ENCODE data around the gene EXD2. TPM values are rescaled to one million over a fixed set of nuclear protein-coding genes. Genes with fewer than 3 reads are reported as not detected.

The EXD2 gene
- total RNA-seq, 1 experiment from 2014 or later, result 9.5 TPM

- Histone ChIP-seq H3K4me1 (ENCODE audit: control insufficient read depth, insufficient read depth, low read length) (no peaks in the 10 kb centered on the region), H3K36me3 (ENCODE audit: control insufficient read depth, insufficient read depth, low read length) (no peaks in the 10 kb centered on the region), H3K27ac (ENCODE audit: low read length) (no peak overlapping the region), H3K27me3 (ENCODE audit: control insufficient read depth, insufficient read depth, low read length) (no peaks in the 10 kb centered on the region), H3K9me3 (ENCODE audit: control insufficient read depth, insufficient read depth, low read depth, low read length) (no peaks in the 10 kb centered on the region), H3K4me3 (ENCODE audit: low read depth in 2 of 2, low read length in 2 of 2) (no peak overlapping the region)
- DNase-seq (ENCODE audit: low read depth, low spot score) (no peak), ATAC-seq (no peak)
- CTCF ChIA-PET, result no interaction called here
- intact Hi-C loops (cut with micrococcal nuclease; ENCODE audit: unreplicated experiment), result no loop called here
- TF ChIP-seq POLR2AphosphoS5 (IDR thresholded peaks at IDR 0.05; ENCODE audit: low read depth, low read length) (no peak), CTCF (IDR thresholded peaks at IDR 0.05) (no peak), REST (IDR thresholded peaks at IDR 0.05; ENCODE audit: insufficient read depth in 1 of 2, low read depth in 2 of 2, low read length in 1 of 2) (no peak), SIN3A (IDR thresholded peaks at IDR 0.05; ENCODE audit: borderline replicate concordance, insufficient read depth, low read depth, low read length) (no peak), TCF7L2 (IDR thresholded peaks at IDR 0.05; ENCODE audit: low read depth, low read length) (no peak)
- no TSS peak for BruUV-seq (replicated peaks)
- POLR2A ChIA-PET, result no interaction called here
- in situ Hi-C loops (cut with HindIII; ENCODE audit: low pct_unique_long_range_greater_than_20kb, low sequenced_read_pairs), result no loop called here
Measured at GRCh38 chr14:69282448-69282847, 91.2 kb downstream of the EXD2 start.

GRCh38 chr14:69284170-69284569, 92.9 kb downstream of the EXD2 start:
- no peaks in the 10 kb centered on the region for H3K4me1 ChIP-seq (ENCODE audit: control insufficient read depth, insufficient read depth, low read length)
- in situ Hi-C loops (cut with HindIII; ENCODE audit: low pct_unique_long_range_greater_than_20kb, low sequenced_read_pairs), result no loop called here
- ChIA-PET CTCF (no interaction called here), POLR2A (no interaction called here)
- DNase-seq (ENCODE audit: low read depth, low spot score), result no peak
- no peak overlapping the region for H3K4me3 ChIP-seq (ENCODE audit: low read depth in 2 of 2, low read length in 2 of 2)
- intact Hi-C loops (cut with micrococcal nuclease; ENCODE audit: unreplicated experiment), result no loop called here
- ATAC-seq, result no peak
- no peaks in the 10 kb centered on the region for H3K27me3 ChIP-seq (ENCODE audit: control insufficient read depth, insufficient read depth, low read length)
- H3K36me3 ChIP-seq (ENCODE audit: control insufficient read depth, insufficient read depth, low read length), result no peaks in the 10 kb centered on the region
- no TSS peak for BruUV-seq (replicated peaks)
- TF ChIP-seq SIN3A (IDR thresholded peaks at IDR 0.05; ENCODE audit: borderline replicate concordance, insufficient read depth, low read depth, low read length) (no peak), REST (IDR thresholded peaks at IDR 0.05; ENCODE audit: insufficient read depth in 1 of 2, low read depth in 2 of 2, low read length in 1 of 2) (no peak), CTCF (IDR thresholded peaks at IDR 0.05) (no peak), TCF7L2 (IDR thresholded peaks at IDR 0.05; ENCODE audit: low read depth, low read length) (no peak), POLR2AphosphoS5 (IDR thresholded peaks at IDR 0.05; ENCODE audit: low read depth, low read length) (no peak)
- no peaks in the 10 kb centered on the region for H3K9me3 ChIP-seq (ENCODE audit: control insufficient read depth, insufficient read depth, low read depth, low read length)
- H3K27ac ChIP-seq (ENCODE audit: low read length), result no peak overlapping the region

Measured in Panc1 (cell line).